H9 (cell line): ENCODE results near the gene PTP4A1. TPM values are rescaled to one million over a fixed set of nuclear protein-coding genes. Genes with fewer than 3 reads are reported as not detected.

Source experiments
- DNase-seq: peaks from one replicate; pipeline ENCODE4 v3.0.0-alpha.2; 2017
- H2AFZ ChIP-seq: one replicate; pipeline ENCODE4 v1.6.1; 2013; ENCODE audit warnings: mild to moderate bottlenecking, low read length, control low read depth, moderate library complexity
- H2AK5ac ChIP-seq: 2 replicates; pipeline ENCODE4 v1.6.1; 2013; ENCODE audit warnings: low read length, control low read depth, mixed read lengths; ENCODE audit not compliant: insufficient read length
- H2BK120ac ChIP-seq: one replicate; pipeline ENCODE4 v1.6.1; 2013; ENCODE audit warnings: low read depth, mild to moderate bottlenecking, low read length, control low read depth, inconsistent platforms; ENCODE audit not compliant: poor library complexity, severe bottlenecking
- H2BK12ac ChIP-seq: 2 replicates; pipeline ENCODE4 v1.6.1; 2013; ENCODE audit warnings: low read length, control low read depth, mixed read lengths, low read depth; ENCODE audit not compliant: insufficient read length
- H2BK15ac ChIP-seq: 2 replicates; pipeline ENCODE4 v1.6.1; 2013; ENCODE audit warnings: low read depth, low read length, control low read depth
- H2BK20ac ChIP-seq: one replicate; pipeline ENCODE4 v1.6.1; 2013; ENCODE audit warnings: low read depth, mild to moderate bottlenecking, low read length, control low read depth, inconsistent platforms; ENCODE audit not compliant: poor library complexity, severe bottlenecking
- H2BK5ac ChIP-seq: 2 replicates; pipeline ENCODE4 v1.6.1; 2013; ENCODE audit warnings: low read length, control low read depth, mixed read lengths; ENCODE audit not compliant: insufficient read length
- H3K14ac ChIP-seq: 2 replicates; pipeline ENCODE4 v1.6.1; 2013; ENCODE audit warnings: low read length, control low read depth; ENCODE audit not compliant: insufficient read depth
- H3K18ac ChIP-seq: 2 replicates; pipeline ENCODE4 v1.6.1; 2013; ENCODE audit warnings: low read depth, mild to moderate bottlenecking, mixed read lengths, low read length, control low read depth; ENCODE audit not compliant: insufficient read length
- H3K23ac ChIP-seq: 2 replicates; pipeline ENCODE4 v1.6.1; 2013; ENCODE audit warnings: low read length, control low read depth, mixed read lengths, low read depth; ENCODE audit not compliant: insufficient read length
- H3K23me2 ChIP-seq: 2 replicates; pipeline ENCODE4 v1.6.1; 2013; ENCODE audit warnings: low read depth, mild to moderate bottlenecking, mixed read lengths, low read length, control low read depth; ENCODE audit not compliant: insufficient read length, poor library complexity, severe bottlenecking
- H3K27ac ChIP-seq: 2 replicates; pipeline ENCODE4 v1.5.1; 2013; ENCODE audit warnings: low read length, control low read depth, mixed read lengths, low read depth; ENCODE audit not compliant: insufficient read length
- H3K27me3 ChIP-seq: 2 replicates; pipeline ENCODE4 v1.6.1; 2013; ENCODE audit warnings: low read length, control low read depth, inconsistent platforms; ENCODE audit not compliant: insufficient read depth
- H3K4ac ChIP-seq: 2 replicates; pipeline ENCODE4 v1.6.1; 2013; ENCODE audit warnings: low read depth, mild to moderate bottlenecking, control low read depth, inconsistent platforms, low read length, moderate library complexity
- H3K4me1 ChIP-seq: 2 replicates; pipeline ENCODE4 v1.6.1; 2013; ENCODE audit warnings: low read length, control low read depth, inconsistent platforms; ENCODE audit not compliant: insufficient read depth
- H3K4me2 ChIP-seq: 2 replicates; pipeline ENCODE4 v1.6.1; 2013; ENCODE audit warnings: low read length, control low read depth, mixed read lengths; ENCODE audit not compliant: insufficient read length, insufficient read depth
- H3K56ac ChIP-seq: 2 replicates; pipeline ENCODE4 v1.6.1; 2013; ENCODE audit warnings: low read depth, mild to moderate bottlenecking, mixed read lengths, low read length, control low read depth; ENCODE audit not compliant: insufficient read length
- H3K79me1 ChIP-seq: 2 replicates; pipeline ENCODE4 v1.6.1; 2013; ENCODE audit warnings: low read depth, mild to moderate bottlenecking, moderate library complexity, low read length, control low read depth, inconsistent platforms; ENCODE audit not compliant: insufficient read depth, poor library complexity, severe bottlenecking
- H3K79me2 ChIP-seq: 2 replicates; pipeline ENCODE4 v1.6.1; 2013; ENCODE audit warnings: low read length, control low read depth, inconsistent platforms; ENCODE audit not compliant: insufficient read depth
- H3K9ac ChIP-seq: 2 replicates; pipeline ENCODE4 v1.6.1; 2013; ENCODE audit warnings: low read length, control low read depth, mixed read lengths; ENCODE audit not compliant: insufficient read length; ENCODE audit errors: extremely low read depth
- H3K9me3 ChIP-seq: one replicate; pipeline ENCODE4 v1.6.1; 2013; ENCODE audit warnings: low read depth, low read length, inconsistent platforms; ENCODE audit not compliant: control insufficient read depth
- H3T11ph ChIP-seq: one replicate; pipeline ENCODE4 v1.6.1; 2013; ENCODE audit warnings: mild to moderate bottlenecking, low read length, control low read depth, inconsistent platforms
- H4K20me1 ChIP-seq: one replicate; pipeline ENCODE4 v1.6.1; 2013; ENCODE audit not compliant: control insufficient read depth, insufficient read length, insufficient read depth
- H4K5ac ChIP-seq: 2 replicates; pipeline ENCODE4 v1.6.1; 2013; ENCODE audit warnings: low read depth, mild to moderate bottlenecking, mixed read lengths, low read length, control low read depth; ENCODE audit not compliant: insufficient read length
- H4K8ac ChIP-seq: replicated peaks from 2 replicates; pipeline ENCODE4 v1.6.1; 2013; ENCODE audit warnings: low read length, control low read depth, mixed read lengths, low read depth; ENCODE audit not compliant: insufficient read length
- H4K91ac ChIP-seq: 2 replicates; pipeline ENCODE4 v1.6.1; 2013; ENCODE audit warnings: low read depth, mild to moderate bottlenecking, moderate library complexity, mixed read lengths, low read length, control low read depth; ENCODE audit not compliant: insufficient read length
- H3K27ac Mint-ChIP-seq, 3 experiments: 2 replicates in 2 of 3; 3 replicates in 1 of 3; pipeline ENCODE4 v1.8.0; 2020 to 2021; ENCODE audit warnings: mixed read lengths in 3 of 3, mild to moderate bottlenecking in 1 of 3, moderate library complexity in 1 of 3
- H3K27me3 Mint-ChIP-seq: 2 replicates; pipeline ENCODE4 v1.8.0; 2021; ENCODE audit warnings: low read depth, mild to moderate bottlenecking, moderate library complexity, mixed read lengths
- H3K36me3 Mint-ChIP-seq, 3 experiments: 2 replicates in 2 of 3; 3 replicates in 1 of 3; pipeline ENCODE4 v1.8.0; 2020 to 2021; ENCODE audit warnings: low read depth in 3 of 3, mixed read lengths in 3 of 3; ENCODE audit not compliant: insufficient read depth in 1 of 3
- H3K4me1 Mint-ChIP-seq, 2 experiments: 2 replicates each; pipeline ENCODE4 v1.8.0; 2020; ENCODE audit warnings: mixed read lengths in 2 of 2
- H3K4me3 Mint-ChIP-seq, 2 experiments: 2 replicates in 1 of 2; 3 replicates in 1 of 2; pipeline ENCODE4 v1.8.0; 2020 to 2021; ENCODE audit warnings: mild to moderate bottlenecking in 2 of 2, mixed read lengths in 2 of 2, moderate library complexity in 1 of 2
- H3K9me3 Mint-ChIP-seq, 2 experiments: 2 replicates in 1 of 2; 3 replicates in 1 of 2; pipeline ENCODE4 v1.8.0; 2020; ENCODE audit warnings: mild to moderate bottlenecking in 2 of 2, mixed read lengths in 2 of 2, moderate library complexity in 1 of 2
- CTCF ChIP-seq: fragments of 200-600 bp; sonication (generic); conservative IDR thresholded peaks from 3 replicates; pipeline ENCODE4 v1.8.0; 2021; ENCODE audit warnings: antibody characterized with exemption, mild to moderate bottlenecking
- WGBS: extraction: QIAGEN DNeasy Blood & Tissue Kit; methylation state at CpG from one replicate; pipeline ENCODE4 v1.1.7; 2013; ENCODE audit warnings: missing lambda C conversion rate, low lambda C conversion rate, mixed read lengths; ENCODE audit not compliant: insufficient read length; ENCODE audit errors: extremely low coverage; 5-methylcytosine and 5-hydroxymethylcytosine counted together
- total RNA-seq: library from RNA; stranded (reverse); gene quantifications from 2 replicates; pipeline ENCODE4 v1.2.1, GENCODE V29; 2021

Gene PTP4A1
- total RNA-seq, 1 experiment from 2014 or later: 85.9 TPM

- no peak overlapping the region for H3K27ac ChIP-seq
These were observed 44.4 kb upstream of the PTP4A1 start for GRCh38 chr6:63527658-63528514.

More at GRCh38 chr6:63527658-63528514, 44.4 kb upstream of the PTP4A1 start:
- H2BK5ac ChIP-seq: no peak overlapping the region
- H3T11ph ChIP-seq: no peak overlapping the region
- no peak overlapping the region for H2BK12ac ChIP-seq
- no peaks in the 10 kb centered on the region for H3K23me2 ChIP-seq
- peak overlapping the region; percentile 38 for H4K8ac ChIP-seq
- H4K91ac ChIP-seq: no peak overlapping the region
- H3K4me1 ChIP-seq: no peaks in the 10 kb centered on the region
- H3K9ac ChIP-seq: no peak overlapping the region
- H2AK5ac ChIP-seq: no peak overlapping the region
- no peak overlapping the region for H3K23ac ChIP-seq
- no peak overlapping the region for H3K4ac ChIP-seq
- no peak overlapping the region for H2BK20ac ChIP-seq
- H4K20me1 ChIP-seq: no peaks in the 10 kb centered on the region
- no peak overlapping the region for H3K4me3 Mint-ChIP-seq
- H3K56ac ChIP-seq: no peak overlapping the region
- no peak overlapping the region for H3K27ac Mint-ChIP-seq
- no peak for DNase-seq
- no peaks in the 10 kb centered on the region for H3K79me2 ChIP-seq
- no peak overlapping the region for H2BK120ac ChIP-seq
- H2BK15ac ChIP-seq: no peak overlapping the region
- no peak overlapping the region for H3K18ac ChIP-seq
- H2AFZ ChIP-seq: no peak overlapping the region
- no peak overlapping the region for H4K5ac ChIP-seq
- H3K4me2 ChIP-seq: no peak overlapping the region
- H3K4me1 Mint-ChIP-seq: no peaks in the 10 kb centered on the region
- no peaks in the 10 kb centered on the region for H3K79me1 ChIP-seq
- no peaks in the 10 kb centered on the region for H3K36me3 Mint-ChIP-seq
- H3K9me3 ChIP-seq: no peaks in the 10 kb centered on the region
- H3K9me3 Mint-ChIP-seq: no peaks in the 10 kb centered on the region
- no peak for TF ChIP-seq CTCF
- no peak overlapping the region for H3K14ac ChIP-seq
- no CpG with 5 or more reads among the region's 6 CpGs for WGBS
- no peaks in the 10 kb centered on the region for H3K27me3 ChIP-seq
- no peaks in the 10 kb centered on the region; the same call in 1 of the 2 replicates for H3K27me3 Mint-ChIP-seq
